SU-DHL-6 (cell line): Measurements from ENCODE around the gene CXCR4.

Experiments
- EZH2phosphoT487 ChIP-seq: fragments of 200-600 bp; sonication (generic), shearing (Covaris generic); conservative IDR thresholded peaks from 2 replicates; pipeline ENCODE4 v1.6.1; 2018; ENCODE audit warnings: mild to moderate bottlenecking, antibody characterized with exemption, low read length, moderate library complexity, mixed read lengths
- TF ChIP-seq, protein P1 (sequence below): fragments of 200-600 bp; sonication (generic); IDR thresholded peaks from one replicate; pipeline ENCODE4 v1.5.1; 2017; ENCODE audit warnings: antibody characterized with exemption, mild to moderate bottlenecking, low read length, moderate library complexity; ENCODE audit not compliant: insufficient read depth, poor library complexity, severe bottlenecking

DNA sequence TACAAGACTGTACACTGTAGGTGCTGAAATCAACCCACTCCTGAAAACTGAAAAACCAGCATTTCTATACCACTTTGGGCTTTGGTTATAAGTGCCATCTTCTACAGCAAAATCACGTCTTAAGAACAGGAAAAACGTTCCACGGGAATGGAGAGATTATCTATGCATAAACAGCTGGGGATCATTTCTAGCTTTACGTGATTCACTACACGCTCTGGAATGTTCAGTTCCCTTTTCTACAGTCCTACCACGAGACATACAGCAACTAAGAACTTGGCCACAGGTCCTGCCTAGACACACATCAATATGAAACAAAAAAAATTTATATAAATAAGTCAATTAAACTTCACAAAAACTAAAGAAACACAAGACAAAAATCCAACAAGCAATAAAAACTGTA lies 3.6 kb downstream of the CXCR4 start:
- TF ChIP-seq, protein P1, sequence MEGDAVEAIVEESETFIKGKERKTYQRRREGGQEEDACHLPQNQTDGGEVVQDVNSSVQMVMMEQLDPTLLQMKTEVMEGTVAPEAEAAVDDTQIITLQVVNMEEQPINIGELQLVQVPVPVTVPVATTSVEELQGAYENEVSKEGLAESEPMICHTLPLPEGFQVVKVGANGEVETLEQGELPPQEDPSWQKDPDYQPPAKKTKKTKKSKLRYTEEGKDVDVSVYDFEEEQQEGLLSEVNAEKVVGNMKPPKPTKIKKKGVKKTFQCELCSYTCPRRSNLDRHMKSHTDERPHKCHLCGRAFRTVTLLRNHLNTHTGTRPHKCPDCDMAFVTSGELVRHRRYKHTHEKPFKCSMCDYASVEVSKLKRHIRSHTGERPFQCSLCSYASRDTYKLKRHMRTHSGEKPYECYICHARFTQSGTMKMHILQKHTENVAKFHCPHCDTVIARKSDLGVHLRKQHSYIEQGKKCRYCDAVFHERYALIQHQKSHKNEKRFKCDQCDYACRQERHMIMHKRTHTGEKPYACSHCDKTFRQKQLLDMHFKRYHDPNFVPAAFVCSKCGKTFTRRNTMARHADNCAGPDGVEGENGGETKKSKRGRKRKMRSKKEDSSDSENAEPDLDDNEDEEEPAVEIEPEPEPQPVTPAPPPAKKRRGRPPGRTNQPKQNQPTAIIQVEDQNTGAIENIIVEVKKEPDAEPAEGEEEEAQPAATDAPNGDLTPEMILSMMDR = no peak
- no peak for TF ChIP-seq EZH2phosphoT487
